PC-3 (cell line): ENCODE results near the gene C11orf58.

Experiments
- CTCF ChIP-seq: fragments of 300-600 bp; sonication (generic); conservative IDR thresholded peaks from 2 replicates; pipeline ENCODE4 v1.5.1; 2017; ENCODE audit warnings: antibody characterized with exemption, low read depth, mild to moderate bottlenecking, low read length
- EZH2 ChIP-seq: fragments of 300-600 bp; sonication (generic); IDR thresholded peaks from one replicate; pipeline ENCODE4 v1.6.1; 2017; ENCODE audit warnings: antibody characterized with exemption, mild to moderate bottlenecking, low read length; ENCODE audit not compliant: unreplicated experiment
- EZH2phosphoT487 ChIP-seq: fragments of 300-600 bp; sonication (generic); IDR thresholded peaks from 2 replicates; pipeline ENCODE4 v1.6.1; 2018; ENCODE audit warnings: mild to moderate bottlenecking, antibody characterized with exemption, low read length, borderline replicate concordance

GRCh38 chr11:16799221-16799620, 60.8 kb downstream of the C11orf58 start:
- TF ChIP-seq EZH2 (no peak), CTCF (no peak), EZH2phosphoT487 (no peak)
